ENCODE data around the gene SPATS2L. TPM values are rescaled to one million over a fixed set of nuclear protein-coding genes. Genes with fewer than 3 reads are reported as not detected.

Gene SPATS2L
- total and polyA plus RNA-seq, 2 experiments from 2014 or later = 118 to 154 TPM

GRCh38 chr2:200308546-200309295 lies 2.2 kb downstream of the SPATS2L start:
- Histone ChIP-seq H3K4me1 (ENCODE audit: insufficient read depth) (peaks cover 58% of the 10 kb centered on the region), H3K36me3 (ENCODE audit: insufficient read depth) (no peaks in the 10 kb centered on the region), H3K27ac (ENCODE audit: low read depth) (peak overlapping the region; percentile 53; the same call in 1 of the 2 replicates), H4K20me1 (replicated peaks; ENCODE audit: insufficient read depth) (no peaks in the 10 kb centered on the region), H3F3A (replicated peaks; ENCODE audit: low read depth) (no peaks in the 10 kb centered on the region), H3K4me3 (peak overlapping the region; percentile 84), H3K9me2 (ENCODE audit: insufficient read depth) (no peaks in the 10 kb centered on the region), H3K79me2 (replicated peaks; ENCODE audit: insufficient read depth) (peaks cover 86% of the 10 kb centered on the region), H3K27me3 (ENCODE audit: insufficient read depth) (no peaks in the 10 kb centered on the region), H2AFZ (no peak overlapping the region), H3K4me2 (peak overlapping the region; percentile 79)
- Mint-ChIP-seq H3K27ac (peak overlapping the region; percentile 72), H3K4me3 (peak overlapping the region; percentile 85), H3K36me3 (ENCODE audit: low read depth) (peaks cover 9% of the 10 kb centered on the region; the same call in 1 of the 3 replicates), H3K27me3 (ENCODE audit: insufficient read depth, low read depth, poor library complexity) (peaks cover 14% of the 10 kb centered on the region), H3K4me1 (peaks cover 65% of the 10 kb centered on the region), H3K9me3 (no peaks in the 10 kb centered on the region)
- ATAC-seq (no peak), DNase-seq (ENCODE audit: low spot score) (peak; percentile 30)
- TF ChIP-seq ETS1 (IDR thresholded peaks at IDR 0.05) = no peak
- no peak for TF ChIP-seq EZH2phosphoT487 (IDR thresholded peaks at IDR 0.05; ENCODE audit: unreplicated experiment)
- TF ChIP-seq CREB1 (CRISPR knock-in tag; IDR thresholded peaks at IDR 0.05; ENCODE audit: low read depth) = no peak
- no peak for TF ChIP-seq JUNB (IDR thresholded peaks at IDR 0.05; ENCODE audit: unreplicated experiment)
- no peak for TF ChIP-seq NANOG (IDR thresholded peaks at IDR 0.05; ENCODE audit: borderline replicate concordance)
- TF ChIP-seq CTCF (conservative IDR thresholded peaks at IDR 0.05; ENCODE audit: low read depth in 2 of 2) = no peak; a peak in 1 of 4 replicates
- no peak for TF ChIP-seq POLR2AphosphoS5 (IDR thresholded peaks at IDR 0.05; ENCODE audit: low read depth)
- no peak for TF ChIP-seq EZH2 (IDR thresholded peaks at IDR 0.05; ENCODE audit: low read depth, unreplicated experiment)
- no peak for TF ChIP-seq ZNF114 (CRISPR knock-in tag; IDR thresholded peaks at IDR 0.05)
- no peak for TF ChIP-seq ZNF462 (CRISPR knock-in tag; IDR thresholded peaks at IDR 0.05)
- TF ChIP-seq, protein P1, sequence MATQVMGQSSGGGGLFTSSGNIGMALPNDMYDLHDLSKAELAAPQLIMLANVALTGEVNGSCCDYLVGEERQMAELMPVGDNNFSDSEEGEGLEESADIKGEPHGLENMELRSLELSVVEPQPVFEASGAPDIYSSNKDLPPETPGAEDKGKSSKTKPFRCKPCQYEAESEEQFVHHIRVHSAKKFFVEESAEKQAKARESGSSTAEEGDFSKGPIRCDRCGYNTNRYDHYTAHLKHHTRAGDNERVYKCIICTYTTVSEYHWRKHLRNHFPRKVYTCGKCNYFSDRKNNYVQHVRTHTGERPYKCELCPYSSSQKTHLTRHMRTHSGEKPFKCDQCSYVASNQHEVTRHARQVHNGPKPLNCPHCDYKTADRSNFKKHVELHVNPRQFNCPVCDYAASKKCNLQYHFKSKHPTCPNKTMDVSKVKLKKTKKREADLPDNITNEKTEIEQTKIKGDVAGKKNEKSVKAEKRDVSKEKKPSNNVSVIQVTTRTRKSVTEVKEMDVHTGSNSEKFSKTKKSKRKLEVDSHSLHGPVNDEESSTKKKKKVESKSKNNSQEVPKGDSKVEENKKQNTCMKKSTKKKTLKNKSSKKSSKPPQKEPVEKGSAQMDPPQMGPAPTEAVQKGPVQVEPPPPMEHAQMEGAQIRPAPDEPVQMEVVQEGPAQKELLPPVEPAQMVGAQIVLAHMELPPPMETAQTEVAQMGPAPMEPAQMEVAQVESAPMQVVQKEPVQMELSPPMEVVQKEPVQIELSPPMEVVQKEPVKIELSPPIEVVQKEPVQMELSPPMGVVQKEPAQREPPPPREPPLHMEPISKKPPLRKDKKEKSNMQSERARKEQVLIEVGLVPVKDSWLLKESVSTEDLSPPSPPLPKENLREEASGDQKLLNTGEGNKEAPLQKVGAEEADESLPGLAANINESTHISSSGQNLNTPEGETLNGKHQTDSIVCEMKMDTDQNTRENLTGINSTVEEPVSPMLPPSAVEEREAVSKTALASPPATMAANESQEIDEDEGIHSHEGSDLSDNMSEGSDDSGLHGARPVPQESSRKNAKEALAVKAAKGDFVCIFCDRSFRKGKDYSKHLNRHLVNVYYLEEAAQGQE (IDR thresholded peaks at IDR 0.05; ENCODE audit: unreplicated experiment) = no peak
- no peak for TF ChIP-seq ZNF331 (CRISPR knock-in tag; IDR thresholded peaks at IDR 0.05; ENCODE audit: low read depth)
- TF ChIP-seq STAT1 (IDR thresholded peaks at IDR 0.05; ENCODE audit: unreplicated experiment) = no peak

All from GM23338 (cell line).